GM19193 (cell line): ENCODE results near the gene KCNS1.

Experiments used
- POLR2A ChIP-seq: IDR thresholded peaks from 4 replicates; pipeline ENCODE4 v1.6.1; 2011; ENCODE audit not compliant: insufficient read depth, insufficient read length; ENCODE audit errors: extremely low read depth

The KCNS1 gene

DNA sequence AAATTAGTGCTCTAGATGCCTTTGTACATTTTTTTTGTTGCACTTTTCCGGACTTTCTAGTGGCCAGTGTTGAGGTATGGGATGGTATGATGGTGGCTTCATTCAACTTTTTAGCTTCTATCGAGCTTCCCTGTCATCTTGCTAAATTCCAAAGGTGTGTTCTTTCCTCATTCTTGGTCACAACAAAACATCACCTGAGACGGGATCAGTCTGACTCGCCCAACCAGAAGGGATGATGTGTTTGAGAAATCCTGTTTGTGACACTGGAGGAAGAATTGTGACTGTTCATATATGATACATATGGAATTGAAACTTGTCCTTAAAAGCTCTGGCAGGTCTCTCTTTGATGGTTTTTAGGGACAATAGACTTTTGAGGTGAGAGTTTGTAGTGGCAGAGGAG lies 33.8 kb downstream of the KCNS1 start:
- TF ChIP-seq POLR2A, result no peak

DNA sequence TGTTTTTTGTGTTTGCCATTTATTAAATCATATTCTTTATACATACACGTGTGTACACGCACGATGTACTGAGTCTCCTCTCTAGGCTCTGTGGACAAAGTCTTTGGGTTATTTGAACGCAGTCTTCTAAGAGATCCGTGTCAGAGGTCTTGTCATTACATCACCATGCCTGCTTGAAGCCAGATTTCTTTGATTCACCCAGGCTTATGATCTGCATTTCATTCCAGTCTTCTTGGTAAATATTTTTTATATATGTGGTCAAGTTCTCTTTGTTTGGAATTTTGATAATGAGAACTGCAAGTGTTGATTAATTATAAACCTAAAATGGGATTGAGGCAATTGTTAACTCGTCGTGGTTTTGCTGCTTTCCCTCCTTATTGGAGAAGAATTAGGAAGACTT lies 34.6 kb downstream of the KCNS1 start:
- TF ChIP-seq POLR2A, result no peak

DNA sequence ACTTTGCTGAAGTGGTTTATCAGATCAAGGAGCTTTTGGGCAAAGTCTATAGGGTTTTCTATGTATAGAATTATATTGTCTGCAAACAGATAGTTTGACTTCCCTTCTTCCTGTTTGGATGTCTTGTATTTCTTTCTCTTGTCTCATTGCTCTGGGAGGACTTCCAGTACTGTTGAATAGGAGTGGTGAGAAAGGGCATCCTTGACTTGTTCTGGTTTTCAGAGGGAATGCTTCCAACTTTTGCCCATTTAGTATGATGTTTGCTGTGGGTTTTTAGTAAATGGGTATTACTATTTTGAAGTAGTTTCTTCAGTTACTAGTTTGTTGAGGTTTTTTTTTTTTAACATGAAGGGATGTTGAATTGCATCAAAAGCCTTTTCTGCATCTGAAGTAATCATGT lies 36.1 kb downstream of the KCNS1 start:
- TF ChIP-seq POLR2A, result no peak

DNA sequence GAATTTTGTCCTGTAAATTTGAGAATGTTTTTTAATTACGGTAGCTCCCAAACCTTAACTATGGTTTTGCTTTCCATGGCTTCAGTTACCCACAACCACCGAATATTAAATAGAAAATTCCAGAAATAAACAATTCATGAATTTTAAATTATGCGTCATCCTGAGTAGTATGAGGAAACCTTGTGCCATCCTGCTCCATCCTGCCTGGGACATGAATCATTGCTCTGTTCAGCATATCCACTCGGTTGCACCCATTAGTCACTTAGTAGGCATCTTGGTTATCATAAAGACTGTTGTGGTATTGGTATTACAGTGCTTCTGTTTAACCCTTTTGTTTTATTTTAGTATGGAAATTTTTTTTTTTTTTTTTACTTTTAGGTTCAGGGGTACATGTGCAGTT lies 39.7 kb downstream of the KCNS1 start:
- no peak for TF ChIP-seq POLR2A

DNA sequence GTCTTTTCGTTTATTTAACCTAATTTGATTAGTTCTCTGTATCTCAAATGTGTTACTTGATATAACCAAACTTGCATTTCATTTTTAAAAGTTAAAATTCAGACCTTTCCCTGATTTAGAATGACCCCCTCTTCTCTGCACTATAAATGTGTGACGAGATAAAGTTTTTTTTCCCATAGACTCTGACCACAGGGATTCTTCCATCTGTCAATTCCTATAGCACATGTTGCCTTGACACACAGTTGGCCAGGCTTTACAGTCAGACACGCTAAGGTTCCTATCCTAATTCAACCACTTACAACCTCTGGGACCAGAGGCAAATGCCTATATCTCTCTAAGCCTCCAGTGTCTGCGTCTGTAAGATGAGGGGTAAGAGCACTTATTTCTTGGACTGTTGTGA lies 40.6 kb downstream of the KCNS1 start:
- no peak for TF ChIP-seq POLR2A

DNA sequence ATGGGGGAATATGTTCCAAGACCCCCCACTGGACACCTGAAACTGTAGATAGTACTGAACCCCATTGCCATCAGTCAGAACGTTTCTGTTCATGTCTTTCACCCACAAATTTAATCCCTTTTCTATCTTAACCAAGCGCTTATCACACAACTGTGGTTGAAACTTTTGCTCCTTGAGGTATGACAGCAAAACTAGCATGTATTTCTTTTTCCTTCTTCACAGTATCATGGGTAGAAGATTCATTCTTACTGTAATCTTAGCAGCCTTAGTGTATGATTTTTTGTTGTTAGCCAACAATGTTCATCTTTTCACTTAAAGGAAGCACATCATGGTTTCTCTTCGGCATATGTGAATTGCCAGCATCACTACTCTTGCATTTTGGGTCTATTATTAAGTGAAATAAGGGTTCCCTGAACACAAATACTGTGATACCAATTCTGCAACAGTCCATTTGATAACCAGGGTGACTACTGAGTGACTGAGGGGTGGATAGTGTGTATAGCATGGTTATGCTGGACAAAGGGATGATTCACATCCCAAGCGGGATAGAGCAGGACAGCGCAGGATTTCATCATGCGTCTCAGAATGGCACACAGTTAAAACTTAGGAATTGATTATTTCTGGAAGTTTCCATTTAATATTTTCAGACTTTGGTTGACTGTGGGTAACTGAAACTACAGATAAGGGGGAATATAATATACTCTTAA lies 41.8 kb downstream of the KCNS1 start:
- no peak for TF ChIP-seq POLR2A

DNA sequence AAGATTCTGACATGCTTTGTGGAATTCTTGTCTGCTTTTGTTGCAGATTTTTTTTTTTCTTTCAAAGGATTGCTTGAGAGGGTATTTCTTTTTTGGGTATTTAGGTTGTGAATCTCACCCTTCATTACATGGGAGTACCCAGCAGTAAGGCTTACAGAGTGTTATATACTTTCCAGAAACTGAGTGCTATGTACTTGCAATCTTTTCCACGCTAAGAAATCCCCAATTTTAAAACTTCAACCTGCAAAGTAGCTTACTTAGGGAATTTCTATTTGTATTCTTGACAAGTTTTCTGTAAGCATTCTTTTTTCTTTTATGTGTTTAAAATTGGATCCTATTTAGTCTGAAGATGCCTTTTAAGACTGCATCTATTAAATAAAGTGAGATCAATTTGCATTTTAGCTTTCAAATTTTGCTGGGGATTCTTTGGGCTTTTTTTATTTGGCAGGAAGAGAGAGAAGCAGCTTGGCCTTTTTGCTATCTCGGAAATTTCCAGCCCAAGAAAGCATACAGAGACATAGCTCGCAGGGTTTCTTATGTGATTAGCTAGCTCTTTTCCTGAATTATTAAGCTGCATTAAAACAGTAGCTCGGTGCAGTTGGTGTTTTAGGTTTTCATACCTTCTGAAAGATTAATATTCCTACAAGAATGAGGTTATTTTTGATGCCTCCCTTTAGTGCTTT lies 42.6 kb downstream of the KCNS1 start:
- TF ChIP-seq POLR2A, result no peak

DNA sequence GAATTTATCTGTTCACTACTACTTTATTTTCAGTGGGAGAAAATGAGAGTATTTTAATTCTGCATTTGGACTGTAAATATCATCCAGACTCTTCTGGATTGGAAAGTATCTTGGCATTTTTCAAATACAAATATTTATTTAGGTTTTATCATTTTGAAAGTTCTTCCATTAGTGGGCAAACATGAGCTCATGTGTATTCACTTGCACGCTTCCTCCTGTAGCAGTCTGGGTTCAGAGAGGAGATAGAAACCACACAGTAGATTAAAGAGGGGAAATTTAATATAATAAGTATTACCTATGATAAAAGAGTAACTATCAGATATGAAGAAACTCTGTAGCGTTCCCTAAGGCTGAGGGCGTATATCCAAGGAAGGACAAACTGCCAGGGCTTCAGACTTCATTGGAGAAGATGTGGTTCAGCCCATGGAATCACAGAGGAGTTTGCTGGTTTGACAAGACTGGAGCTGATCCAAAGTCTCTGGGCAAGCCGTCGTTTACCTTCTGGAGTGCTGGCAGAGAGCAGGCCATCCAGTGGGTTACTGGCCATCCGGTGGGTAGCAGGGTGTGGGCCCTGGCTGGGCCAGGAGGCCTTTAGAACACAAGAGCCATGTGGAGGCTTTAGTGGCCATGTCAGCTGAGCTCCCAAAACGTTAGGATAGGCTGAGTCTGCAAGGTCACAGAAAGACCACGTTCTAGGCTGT lies 44.3 kb downstream of the KCNS1 start:
- TF ChIP-seq POLR2A, result no peak

DNA sequence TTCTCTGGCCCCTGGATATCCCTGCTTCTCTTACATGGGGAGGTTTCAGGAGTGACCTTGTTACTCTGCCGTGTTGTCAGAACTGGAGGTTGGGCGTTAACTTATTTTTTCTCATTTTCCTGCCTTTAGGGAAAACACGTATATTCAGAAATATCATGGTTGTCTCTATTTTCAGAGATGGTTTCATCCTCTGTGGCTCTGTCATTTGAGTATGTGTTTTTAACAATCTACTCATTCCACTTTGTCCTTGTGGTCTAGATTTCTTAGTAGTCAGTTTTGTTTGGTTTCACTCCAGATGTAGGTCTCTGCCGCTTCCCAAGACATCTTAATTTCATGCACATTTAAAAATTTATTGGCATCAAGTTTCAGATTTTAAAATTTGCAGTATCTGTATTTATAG lies 45.9 kb downstream of the KCNS1 start:
- no peak for TF ChIP-seq POLR2A

DNA sequence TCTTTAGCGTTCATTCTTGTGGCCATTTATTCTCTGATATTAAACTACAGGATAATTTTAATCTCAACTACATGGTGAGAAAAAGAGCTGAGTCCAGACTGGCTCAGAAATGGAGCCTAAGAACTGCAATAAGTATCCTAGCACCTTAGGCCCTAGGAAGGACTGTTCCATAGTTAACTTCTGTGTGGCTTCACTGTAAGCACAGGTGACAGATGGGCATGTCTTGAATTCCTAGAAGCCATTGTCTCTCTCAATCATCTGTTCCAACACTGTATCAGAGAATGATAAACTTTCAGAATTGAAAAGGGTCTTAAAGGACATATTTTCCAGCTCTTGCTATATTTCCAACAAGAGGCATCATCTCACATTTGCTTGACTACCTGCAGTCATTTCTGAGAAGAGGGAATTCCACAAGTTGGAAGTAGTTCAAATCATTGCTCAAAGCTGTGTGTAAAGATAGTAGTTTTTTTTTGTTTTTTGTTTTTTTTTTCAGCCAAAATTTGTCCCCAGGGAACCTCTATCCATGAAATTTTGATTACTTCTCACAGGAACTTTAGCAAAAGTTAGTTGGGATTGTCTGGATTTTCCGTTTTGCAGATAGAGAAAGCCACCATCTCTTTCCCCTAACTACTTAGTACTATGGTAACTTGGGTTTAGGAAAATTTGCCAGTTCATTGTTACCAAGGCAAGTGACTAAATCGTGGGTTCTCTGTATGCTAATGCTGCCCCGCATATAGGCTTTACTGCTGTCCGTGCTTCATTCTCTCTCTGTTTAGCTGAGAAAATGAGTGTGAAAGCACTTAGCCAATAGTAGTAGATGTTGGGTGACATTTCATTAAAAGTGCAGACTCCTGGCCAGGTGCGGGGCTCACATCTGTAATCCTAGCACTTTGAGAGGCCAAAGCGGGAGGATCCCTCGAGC lies 47.2 kb downstream of the KCNS1 start:
- TF ChIP-seq POLR2A, result no peak

DNA sequence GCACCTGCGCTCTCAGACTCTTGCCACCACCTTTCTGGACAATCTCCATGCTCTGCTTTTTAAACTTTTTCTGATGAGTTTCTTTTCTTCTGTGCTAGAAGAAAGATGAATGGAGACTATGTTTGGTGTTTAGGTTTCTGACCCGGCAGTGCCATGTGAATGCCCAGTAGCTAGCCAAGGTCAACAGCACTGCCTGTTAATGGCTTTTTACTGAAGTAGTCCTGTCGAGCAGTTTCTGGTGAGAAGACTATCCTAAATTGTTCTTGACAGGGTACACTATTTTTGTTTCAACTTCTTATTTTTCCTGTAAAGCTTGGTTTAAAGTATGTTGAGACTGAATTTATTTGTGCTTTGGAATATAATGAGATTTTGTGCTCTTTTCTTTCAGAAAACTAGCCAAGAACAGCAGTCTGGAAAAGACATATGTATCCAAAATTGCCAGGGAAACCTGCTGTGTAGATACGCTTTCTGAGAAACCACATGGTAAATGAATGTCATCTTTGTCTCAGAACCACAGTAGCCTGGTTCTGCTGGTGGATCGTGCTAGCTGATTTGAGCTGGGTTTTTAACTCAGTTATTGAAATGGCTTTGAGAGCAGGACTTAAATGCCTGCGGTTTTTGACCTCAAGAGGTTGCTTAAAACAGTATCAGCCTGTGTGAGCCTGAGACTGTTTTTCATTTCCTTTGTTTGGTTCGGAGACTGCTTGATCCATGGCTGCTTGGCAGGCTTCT lies 48.1 kb downstream of the KCNS1 start:
- TF ChIP-seq POLR2A, result no peak

DNA sequence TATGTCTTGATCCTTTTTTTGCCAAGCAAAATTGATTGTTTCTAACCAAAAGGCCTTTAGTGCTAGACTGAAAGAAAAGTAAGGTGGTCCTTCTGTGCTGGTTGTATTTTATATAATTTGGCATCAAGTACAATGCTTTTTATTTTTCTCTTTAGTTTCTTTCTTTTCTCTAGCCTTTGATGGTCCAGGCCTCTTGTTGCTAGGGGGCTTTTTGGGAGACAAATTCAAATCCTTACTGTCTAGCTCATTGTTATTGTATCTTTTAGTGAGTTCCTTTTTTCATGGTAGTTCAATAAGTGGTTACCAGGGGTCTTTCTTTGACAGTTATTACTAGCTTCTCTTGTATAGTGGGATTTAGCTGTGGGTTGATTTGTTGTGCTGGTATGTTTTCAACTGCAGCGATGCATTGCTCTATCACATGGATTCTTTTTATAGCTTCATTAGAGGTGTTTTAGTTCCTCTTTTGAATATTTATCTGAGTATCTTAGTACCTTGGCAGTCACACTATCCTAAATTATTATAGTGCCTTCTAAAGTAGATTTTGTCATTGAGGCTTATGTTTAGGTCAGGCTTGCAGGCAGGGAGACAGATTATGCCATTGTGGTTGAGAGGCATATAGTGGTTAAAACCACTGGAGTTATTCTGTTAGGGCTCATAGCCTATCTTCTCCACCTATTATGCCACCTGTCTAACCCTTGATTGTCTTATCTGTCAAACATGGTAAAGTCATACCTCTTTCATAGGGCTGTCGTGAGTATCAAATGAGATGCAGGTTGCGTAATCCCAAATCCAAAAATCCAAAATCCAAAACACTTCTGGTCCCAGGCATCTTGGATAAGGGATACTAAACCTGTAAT lies 49.5 kb downstream of the KCNS1 start:
- no peak for TF ChIP-seq POLR2A

DNA sequence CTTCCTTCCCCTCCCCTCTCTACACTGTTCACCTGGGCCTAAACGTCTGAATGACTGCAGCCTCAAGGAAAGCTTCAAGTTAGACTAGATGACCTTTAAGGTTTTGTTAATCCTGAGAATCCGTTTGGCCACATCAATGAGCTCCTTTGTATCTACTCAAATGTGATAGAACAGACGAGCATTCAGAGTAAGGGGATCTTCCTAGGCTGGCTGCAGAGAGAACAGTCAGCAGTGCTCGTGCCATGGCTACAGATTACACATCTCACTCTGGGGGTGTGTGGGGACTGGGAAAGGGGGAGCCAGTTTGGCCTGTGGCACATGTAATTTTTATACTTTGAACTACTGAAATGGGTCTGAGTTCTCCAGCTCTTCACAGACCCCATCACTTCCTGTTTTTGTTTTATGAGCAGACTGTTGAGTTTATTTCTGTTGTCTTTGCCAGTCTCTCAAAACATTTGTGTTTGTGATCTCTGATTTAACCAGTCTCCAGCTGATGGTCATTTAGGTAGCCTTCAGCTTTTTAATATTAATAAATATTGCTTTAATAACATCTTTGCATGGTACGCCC lies 50.9 kb downstream of the KCNS1 start:
- no peak for TF ChIP-seq POLR2A
